Natural killer cell (primary cell): ENCODE data around the gene SHOC2. TPM values are rescaled to one million over a fixed set of nuclear protein-coding genes. Genes with fewer than 3 reads are reported as not detected.

Experiments
- ATAC-seq, 3 donors: fragments of 150-1000 bp in 2 of 3; fragments of 200-7000 bp in 1 of 3; cut with Tn5 transposase; 1 replicate in 1 of 3; 2 replicates in 2 of 3; pipeline ENCODE4 v1.10.0; 2021; ENCODE audit warnings: mild to moderate bottlenecking in 2 of 3, moderate library complexity in 2 of 3
- DNase-seq, 2 donors: peaks; one replicate each; pipeline versions ENCODE4 v3.0.0 to v3.0.0-alpha.2; 2013 to 2021; ENCODE audit warnings: mixed read lengths in 1 of 2
- H3K27ac ChIP-seq: one replicate; pipeline ENCODE4 v1.5.1; 2013; ENCODE audit warnings: mild to moderate bottlenecking, low read length
- H3K27me3 ChIP-seq: one replicate; pipeline ENCODE4 v1.6.1; 2013; ENCODE audit warnings: low read length; ENCODE audit not compliant: control insufficient read depth, insufficient read depth
- H3K36me3 ChIP-seq: one replicate; pipeline ENCODE4 v1.6.1; 2013; ENCODE audit warnings: low read length; ENCODE audit not compliant: control insufficient read depth, insufficient read depth
- H3K4me1 ChIP-seq: one replicate; pipeline ENCODE4 v1.6.1; 2013; ENCODE audit warnings: low read length; ENCODE audit not compliant: control insufficient read depth, insufficient read depth
- H3K4me3 ChIP-seq: one replicate; pipeline ENCODE4 v1.5.1; 2013; ENCODE audit warnings: low read length
- H3K9me3 ChIP-seq: one replicate; pipeline ENCODE4 v1.6.1; 2013; ENCODE audit warnings: low read length; ENCODE audit not compliant: control insufficient read depth, insufficient read depth
- H3K27ac Mint-ChIP-seq, 2 donors: one replicate each; pipeline ENCODE4 v1.8.0; 2022; ENCODE audit warnings: mild to moderate bottlenecking in 2 of 2, mixed read lengths in 2 of 2, moderate library complexity in 1 of 2
- H3K27me3 Mint-ChIP-seq, 2 donors: one replicate each; pipeline ENCODE4 v1.8.0; 2022; ENCODE audit warnings: low read depth in 2 of 2, mixed read lengths in 2 of 2
- H3K36me3 Mint-ChIP-seq: one replicate; pipeline ENCODE4 v1.8.0; 2022; ENCODE audit warnings: mixed read lengths
- H3K4me1 Mint-ChIP-seq, 2 donors: one replicate each; pipeline ENCODE4 v1.8.0; 2022; ENCODE audit warnings: mixed read lengths in 2 of 2
- H3K4me3 Mint-ChIP-seq: one replicate; pipeline ENCODE4 v1.8.0; 2022; ENCODE audit warnings: mild to moderate bottlenecking, moderate library complexity, mixed read lengths
- H3K9me3 Mint-ChIP-seq, 2 donors: one replicate each; pipeline ENCODE4 v1.8.0; 2022; ENCODE audit warnings: mixed read lengths in 2 of 2
- CTCF ChIP-seq: fragments of 200-600 bp; IDR thresholded peaks from one replicate; pipeline ENCODE4 v1.8.0; 2022; ENCODE audit warnings: antibody characterized with exemption
- WGBS: methylation state at CpG from one replicate; pipeline ENCODE4 v1.1.7; 2013; ENCODE audit warnings: missing lambda C conversion rate; ENCODE audit not compliant: insufficient coverage; 5-methylcytosine and 5-hydroxymethylcytosine counted together
- intact Hi-C: fragments of 100-400 bp; cut with micrococcal nuclease; formaldehyde crosslinking; loops from one replicate; pipeline ENCODE4 v1.14.2; 2022
- total RNA-seq, 4 donors: library from RNA; stranded (reverse); fragments of 120-200 nt in 1 of 4; gene quantifications; one replicate each; pipeline versions ENCODE4 v1.2.3 to v1.2.4, GENCODE V29; 2013 to 2022

The SHOC2 gene
- total RNA-seq, 3 donors from 2014 or later (not counting 1 experiment from before 2014, with no cell fraction given), result 81.8 to 87.6 (median 85.7) TPM

GRCh38 chr10:110881247-110881646 lies 38.2 kb upstream of the SHOC2 start:
- WGBS, result 95% methylated on average over 9 of the region's 9 CpGs
- Histone ChIP-seq H3K4me3 (no peak overlapping the region), H3K36me3 (peaks cover 82% of the 10 kb centered on the region), H3K27me3 (no peaks in the 10 kb centered on the region), H3K27ac (no peak overlapping the region), H3K9me3 (no peaks in the 10 kb centered on the region), H3K4me1 (peaks cover 4% of the 10 kb centered on the region)
- peak overlapping the region in 1 of 2 donors; percentile 9 for H3K27ac Mint-ChIP-seq
- no peak for TF ChIP-seq CTCF
- H3K4me3 Mint-ChIP-seq, result peak overlapping the region; percentile 3
- ATAC-seq (no peak), DNase-seq (no peak)
- H3K4me1 Mint-ChIP-seq, result peaks cover 36 to 42% of the 10 kb centered on the region in 2 donors
- peaks cover 26% of the 10 kb centered on the region for H3K36me3 Mint-ChIP-seq
- no peaks in the 10 kb centered on the region for H3K27me3 Mint-ChIP-seq
- intact Hi-C loops, result no loop called here
- H3K9me3 Mint-ChIP-seq, result no peaks in the 10 kb centered on the region

DNA sequence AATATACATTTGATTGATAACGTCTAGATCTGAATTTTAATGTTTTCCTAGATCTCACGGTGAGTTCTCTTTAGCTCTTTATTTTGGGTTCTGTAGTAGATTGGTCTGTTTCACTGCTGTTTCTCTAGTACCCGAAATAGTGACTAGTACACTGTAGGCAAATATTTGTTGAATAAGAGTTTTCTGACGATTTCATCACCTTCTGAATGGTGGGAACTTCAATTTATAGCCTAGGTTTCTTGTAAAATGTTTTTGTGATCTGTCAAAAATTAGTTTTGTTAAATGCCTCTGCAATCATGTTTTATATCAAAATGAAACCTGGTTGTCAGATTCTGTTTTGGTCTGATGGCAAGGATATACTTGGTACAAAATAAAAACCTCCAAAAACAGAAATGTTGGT lies 37.5 kb upstream of the SHOC2 start:
- TF ChIP-seq CTCF, result no peak
- WGBS, result 76% methylated on average over 4 of the region's 4 CpGs
- H3K9me3 Mint-ChIP-seq, result no peaks in the 10 kb centered on the region
- H3K4me3 Mint-ChIP-seq, result no peak overlapping the region
- ATAC-seq (no peak), DNase-seq (no peak)
- peaks cover 26% of the 10 kb centered on the region for H3K36me3 Mint-ChIP-seq
- Histone ChIP-seq H3K27me3 (no peaks in the 10 kb centered on the region), H3K4me1 (peaks cover 4% of the 10 kb centered on the region), H3K4me3 (no peak overlapping the region), H3K9me3 (no peaks in the 10 kb centered on the region), H3K36me3 (peaks cover 83% of the 10 kb centered on the region), H3K27ac (no peak overlapping the region)
- intact Hi-C loops, result no loop called here
- H3K27ac Mint-ChIP-seq, result peak overlapping the region; percentile 21 to 71
- H3K4me1 Mint-ChIP-seq, result peaks cover 38 to 44% of the 10 kb centered on the region in 2 donors
- H3K27me3 Mint-ChIP-seq, result no peaks in the 10 kb centered on the region

GRCh38 chr10:110883924-110884323 lies 35.5 kb upstream of the SHOC2 start:
- Mint-ChIP-seq H3K9me3 (no peaks in the 10 kb centered on the region), H3K27me3 (no peaks in the 10 kb centered on the region), H3K4me3 (peak overlapping the region; percentile 32), H3K27ac (peak overlapping the region; percentile 30 to 73), H3K36me3 (peaks cover 33% of the 10 kb centered on the region), H3K4me1 (peaks cover 36 to 37% of the 10 kb centered on the region in 2 donors)
- Histone ChIP-seq H3K4me1 (peaks cover 4% of the 10 kb centered on the region), H3K9me3 (no peaks in the 10 kb centered on the region), H3K4me3 (no peak overlapping the region), H3K27ac (no peak overlapping the region), H3K36me3 (peaks cover 82% of the 10 kb centered on the region), H3K27me3 (no peaks in the 10 kb centered on the region)
- WGBS, result 70% methylated on average over 10 of the region's 10 CpGs
- ATAC-seq (peak in 1 of 3 donors; percentile 34), DNase-seq (peak in 1 of 2 donors; percentile 40)
- intact Hi-C loops, result no loop called here
- TF ChIP-seq CTCF, result no peak
